Dorsolateral prefrontal cortex (tissue), 118 donors: ENCODE measurements around the gene COQ10B. TPM values are rescaled to one million over a fixed set of nuclear protein-coding genes. Genes with fewer than 3 reads are reported as not detected.

ENCODE experiments used
- total RNA-seq, 120 experiments: library from RNA; stranded (reverse); gene quantifications; one replicate each; pipeline versions ENCODE4 v1.2.3 to v1.2.4, GENCODE V29; 2022

Gene COQ10B
- total RNA-seq, 120 experiments from 2014 or later: 13.4 to 37.1 (median 27.3) TPM

Other genes starting within 250 kb of the COQ10B start
- 10 to 100 TPM; 20.2 to 68.1 (median 34.7) TPM for gene ANKRD44, start 142.8 kb upstream of the COQ10B start, total RNA-seq
- 100 to 1,000 TPM; 151 to 275 (median 208) TPM for gene SF3B1, start 18.5 kb upstream of the COQ10B start, total RNA-seq
- 100 to 1,000 TPM; 104 to 555 (median 149) TPM for gene HSPD1, start 46.3 kb downstream of the COQ10B start, total RNA-seq
- gene HSPE1, start 46.8 kb downstream of the COQ10B start, total RNA-seq: 100 to 1,000 TPM in 26 of 120 experiments, 10 to 100 TPM in 94; 54.9 to 298 (median 81.8) TPM
- 10 to 100 TPM; 12.8 to 47.5 (median 26.2) TPM for gene MOB4, start 62.5 kb downstream of the COQ10B start, total RNA-seq
- 100 to 1,000 TPM in 20 of 120 experiments, 10 to 100 TPM in 100; 25.0 to 155 (median 69.5) TPM for gene RFTN2, start 222.0 kb downstream of the COQ10B start, total RNA-seq